A172 (cell line): ENCODE measurements around the gene TRABD2B. TPM values are rescaled to one million over a fixed set of nuclear protein-coding genes. Genes with fewer than 3 reads are reported as not detected.

Source experiments
- DNase-seq: peaks from one replicate; pipeline ENCODE4 v3.0.0-alpha.2; 2015; ENCODE audit warnings: low spot score
- total RNA-seq: library from RNA; depleted of rRNA; stranded (reverse); fragments of >200 nt; shearing (Covaris generic); gene quantifications from 2 replicates; pipeline ENCODE4 v1.2.3, GENCODE V29; 2014

TRABD2B gene
- total RNA-seq, 1 experiment from 2014 or later = 2.0 TPM

DNA sequence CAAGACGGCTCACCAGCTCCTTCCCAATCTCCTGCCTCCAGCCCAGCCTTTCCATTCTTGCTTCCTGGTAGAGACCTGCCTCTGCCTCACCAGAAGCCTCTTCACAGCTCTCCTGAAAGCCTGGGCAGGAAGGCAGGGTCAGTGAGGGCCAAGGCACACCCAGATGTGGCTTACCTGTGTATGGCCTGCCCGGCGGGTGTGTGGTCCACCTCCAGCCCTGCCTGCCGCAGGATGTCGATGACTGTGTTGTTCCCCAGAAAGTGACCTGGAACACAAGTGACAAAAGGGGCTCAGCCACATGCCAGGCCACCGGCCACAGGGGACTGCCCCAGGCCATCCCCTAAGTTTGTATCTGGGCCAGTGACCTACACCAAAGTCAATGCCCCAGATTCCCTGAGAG, 218.9 kb downstream of the TRABD2B start:
- no peak for DNase-seq

DNA sequence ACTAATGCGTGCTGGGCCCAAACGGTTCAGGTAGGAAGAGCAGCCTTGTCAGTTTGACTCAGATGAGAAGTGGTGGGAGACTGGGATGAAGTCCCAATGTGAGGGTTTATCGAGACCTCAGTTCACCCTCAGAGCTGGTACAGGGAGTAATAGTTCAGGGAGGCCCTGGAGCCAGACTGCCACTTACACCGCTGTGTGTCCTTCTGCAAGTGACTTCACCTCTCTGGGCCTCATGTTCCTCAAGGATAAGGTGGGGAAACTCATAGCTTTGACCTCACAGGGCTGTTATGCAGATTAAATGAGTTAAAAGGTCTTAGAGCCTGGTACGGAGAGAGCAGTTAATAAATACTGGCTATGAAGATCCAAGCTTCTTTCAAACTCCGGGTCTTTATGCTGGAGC, 219.9 kb downstream of the TRABD2B start:
- no peak for DNase-seq

DNA sequence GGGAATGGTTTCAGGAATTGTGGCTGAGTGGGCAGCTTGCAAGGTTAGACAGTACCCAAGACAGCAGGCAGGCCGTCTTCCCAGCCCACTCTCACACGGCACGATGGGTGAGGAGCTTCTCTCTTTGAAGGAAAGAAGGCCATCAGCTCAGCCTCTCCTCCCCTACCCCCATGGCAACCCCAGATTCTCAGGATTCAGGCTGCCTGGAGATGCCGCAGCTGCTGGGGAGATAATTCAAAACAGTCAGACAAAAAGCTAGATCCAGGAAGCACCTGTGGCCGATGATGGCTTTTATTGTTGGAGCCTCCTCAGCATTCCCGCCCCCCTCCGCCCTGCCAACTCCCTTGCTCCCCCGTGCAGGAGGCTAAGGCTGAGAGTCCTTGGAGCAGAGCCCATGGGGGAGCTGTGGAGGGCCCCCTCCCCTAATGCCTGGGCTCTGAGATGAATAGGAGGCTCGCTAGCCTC, 220.5 kb downstream of the TRABD2B start:
- no peak for DNase-seq

DNA sequence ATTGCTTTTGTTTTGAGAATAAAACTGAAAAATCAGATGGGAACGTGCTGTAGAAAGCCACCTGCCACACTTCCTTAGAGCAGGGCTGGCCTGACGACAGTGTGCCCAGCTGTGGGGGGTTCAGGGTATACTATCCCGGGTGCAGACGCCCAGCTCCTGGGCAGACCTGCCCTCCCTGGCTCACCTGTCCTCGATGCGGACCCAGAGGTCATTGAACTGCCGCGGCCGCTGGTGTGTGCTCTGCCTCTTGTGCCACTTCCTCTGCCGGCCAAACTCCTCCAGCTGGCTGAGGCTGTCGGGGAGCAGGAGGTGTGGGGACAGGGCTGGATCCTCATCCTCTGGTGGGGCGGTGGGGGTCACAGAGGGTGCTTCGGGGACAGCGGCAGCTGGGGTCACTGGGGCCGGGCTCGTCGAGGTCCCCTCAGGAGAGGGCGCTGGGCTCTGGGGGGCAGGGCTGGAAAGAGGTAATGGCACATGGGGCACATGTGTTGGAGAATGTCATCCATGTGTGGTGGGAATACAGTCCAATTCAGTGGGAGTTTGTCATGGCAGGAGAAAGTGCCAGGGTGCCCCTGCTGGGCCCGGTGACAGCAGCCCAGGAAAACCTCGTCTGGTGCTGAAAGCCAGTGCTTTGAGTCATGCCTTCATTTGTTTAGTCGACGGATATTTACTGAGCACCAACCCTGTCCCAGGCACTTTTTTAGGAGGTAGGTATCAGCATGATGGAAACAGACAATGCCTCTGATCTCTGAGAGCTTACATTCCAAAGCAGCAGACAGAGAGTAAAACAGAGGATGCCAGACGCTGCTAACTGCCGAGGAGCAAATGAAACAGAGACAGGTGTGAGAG, 222.0 kb downstream of the TRABD2B start:
- no peak for DNase-seq

DNA sequence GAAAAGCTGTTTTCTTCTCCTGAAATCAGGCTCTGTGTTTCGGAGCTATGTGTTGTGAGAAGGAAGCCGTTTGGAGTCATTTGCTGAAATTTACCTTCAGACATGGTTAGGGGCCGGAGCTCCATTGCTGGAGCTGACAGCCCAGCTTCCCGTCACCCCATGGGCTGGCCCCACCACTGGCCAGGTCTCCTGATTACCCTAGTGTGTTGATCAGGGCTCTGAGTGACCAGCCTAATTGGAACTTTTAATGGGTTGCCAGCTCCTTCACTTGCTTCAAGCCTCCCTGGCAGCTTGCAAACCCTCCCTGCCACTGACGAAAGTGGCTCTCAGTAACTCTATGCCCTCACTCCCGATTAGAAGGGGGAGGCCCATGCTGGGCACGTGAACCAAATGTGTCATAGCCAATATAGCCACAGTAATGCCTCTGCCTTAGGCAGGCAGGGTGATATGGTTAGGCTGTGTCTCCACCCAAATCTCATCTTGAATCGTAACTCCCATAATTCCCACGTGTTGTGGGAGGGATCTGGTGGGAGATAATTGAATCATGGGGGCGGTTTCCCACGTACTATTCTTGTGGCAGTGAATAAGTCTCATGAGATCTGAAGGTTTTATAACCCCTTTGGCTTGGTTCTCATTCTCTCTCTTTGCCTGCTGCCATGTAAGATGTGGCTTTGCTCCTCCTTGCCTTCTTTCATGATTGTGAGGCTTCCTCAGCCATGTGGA, 224.1 kb downstream of the TRABD2B start:
- no peak for DNase-seq

DNA sequence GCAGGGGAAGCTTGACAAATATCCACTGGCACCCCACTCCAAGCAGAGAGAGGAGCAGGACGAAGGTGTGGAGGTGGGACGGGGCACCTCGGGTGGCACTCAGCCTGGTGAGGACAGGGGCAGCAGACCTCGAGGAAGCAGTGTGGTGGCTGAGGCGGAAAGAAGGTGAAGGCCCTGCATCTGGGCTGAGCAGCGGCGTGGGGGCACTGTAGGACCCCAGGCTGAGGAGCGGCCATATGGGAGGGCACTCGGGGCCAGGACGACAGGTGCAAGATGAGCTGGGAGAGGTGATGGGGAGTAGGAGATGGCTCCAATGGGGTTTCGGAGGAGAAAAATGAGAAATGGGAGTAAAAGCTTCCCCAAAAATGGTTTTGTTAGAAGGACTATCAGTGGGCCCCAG, 224.9 kb downstream of the TRABD2B start:
- no peak for DNase-seq

DNA sequence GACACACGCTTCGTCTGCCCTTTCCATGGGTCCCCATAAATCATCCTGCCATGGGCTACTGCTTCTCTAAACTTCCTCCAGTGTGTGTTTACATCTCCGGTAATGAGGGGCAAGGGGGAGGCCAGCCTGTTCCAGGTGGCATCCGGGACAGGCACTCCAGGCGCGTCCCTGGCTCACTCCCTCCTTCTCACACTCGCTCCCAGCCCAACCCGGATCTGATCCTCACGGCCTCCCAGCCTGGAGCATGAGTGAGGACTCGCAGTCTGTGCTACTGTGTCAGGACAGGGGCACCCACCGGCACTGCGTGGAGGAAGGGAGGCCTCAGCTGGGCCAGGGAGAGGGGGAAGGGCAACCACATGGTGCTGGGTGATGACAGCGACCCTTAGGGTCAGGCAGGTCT, 225.4 kb downstream of the TRABD2B start:
- no peak for DNase-seq

DNA sequence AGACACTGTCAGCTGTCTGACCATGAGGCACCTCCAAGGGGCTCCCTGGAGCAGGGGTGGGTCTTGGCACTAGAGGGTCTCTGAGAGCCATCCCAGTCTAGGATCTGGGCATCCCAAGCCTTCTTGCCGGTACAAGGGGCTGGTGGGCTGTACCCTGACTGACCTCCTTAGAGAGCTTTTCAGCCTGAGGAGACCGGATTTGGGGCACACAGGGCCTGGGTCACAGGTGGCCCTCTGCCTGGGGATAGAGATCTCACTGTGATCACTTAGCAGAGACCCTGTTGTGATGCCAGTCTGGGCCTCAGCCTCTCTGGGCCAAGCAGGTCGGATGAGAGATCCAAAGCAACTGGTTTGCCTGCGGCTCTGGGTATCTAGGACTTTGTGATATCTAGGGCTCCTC, 227.2 kb downstream of the TRABD2B start:
- no peak for DNase-seq

DNA sequence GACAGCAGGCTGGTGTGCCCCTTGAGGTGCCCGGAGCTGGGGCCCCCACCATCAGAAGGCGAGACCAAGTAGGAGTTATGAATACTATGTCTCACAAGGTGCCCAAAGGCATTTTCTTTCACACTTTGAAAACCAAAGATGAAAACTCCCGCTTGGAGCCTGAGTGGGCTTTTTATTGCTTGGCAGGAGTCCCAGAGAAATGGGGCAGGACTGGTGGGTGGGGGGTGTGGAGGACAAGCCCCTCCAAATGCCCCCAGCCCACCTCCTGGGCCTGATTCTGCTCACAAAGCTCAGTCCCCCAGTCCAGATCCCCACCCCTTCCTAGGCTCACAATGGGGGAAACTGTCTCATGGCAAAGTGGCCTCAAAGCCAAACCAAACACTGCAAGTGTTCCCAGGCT, 227.9 kb downstream of the TRABD2B start:
- no peak for DNase-seq

DNA sequence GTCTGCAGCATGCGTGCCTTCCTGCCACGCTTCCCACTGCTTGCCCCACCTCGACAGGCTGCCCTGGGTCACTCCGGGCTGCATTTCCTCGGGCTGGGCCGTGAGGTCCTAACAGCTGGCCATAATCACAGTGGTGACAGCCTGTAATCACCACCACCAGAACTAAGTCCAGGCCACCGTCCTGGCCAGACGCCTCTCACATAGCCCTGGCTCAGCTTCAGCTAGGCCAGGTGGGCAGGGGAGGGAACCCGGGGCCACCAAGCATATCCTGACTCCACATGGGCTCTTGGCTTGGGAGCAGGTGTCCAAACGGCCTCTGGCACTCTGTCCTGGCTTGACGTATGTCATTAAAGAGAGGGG, 229.5 kb downstream of the TRABD2B start:
- DNase-seq = no peak

DNA sequence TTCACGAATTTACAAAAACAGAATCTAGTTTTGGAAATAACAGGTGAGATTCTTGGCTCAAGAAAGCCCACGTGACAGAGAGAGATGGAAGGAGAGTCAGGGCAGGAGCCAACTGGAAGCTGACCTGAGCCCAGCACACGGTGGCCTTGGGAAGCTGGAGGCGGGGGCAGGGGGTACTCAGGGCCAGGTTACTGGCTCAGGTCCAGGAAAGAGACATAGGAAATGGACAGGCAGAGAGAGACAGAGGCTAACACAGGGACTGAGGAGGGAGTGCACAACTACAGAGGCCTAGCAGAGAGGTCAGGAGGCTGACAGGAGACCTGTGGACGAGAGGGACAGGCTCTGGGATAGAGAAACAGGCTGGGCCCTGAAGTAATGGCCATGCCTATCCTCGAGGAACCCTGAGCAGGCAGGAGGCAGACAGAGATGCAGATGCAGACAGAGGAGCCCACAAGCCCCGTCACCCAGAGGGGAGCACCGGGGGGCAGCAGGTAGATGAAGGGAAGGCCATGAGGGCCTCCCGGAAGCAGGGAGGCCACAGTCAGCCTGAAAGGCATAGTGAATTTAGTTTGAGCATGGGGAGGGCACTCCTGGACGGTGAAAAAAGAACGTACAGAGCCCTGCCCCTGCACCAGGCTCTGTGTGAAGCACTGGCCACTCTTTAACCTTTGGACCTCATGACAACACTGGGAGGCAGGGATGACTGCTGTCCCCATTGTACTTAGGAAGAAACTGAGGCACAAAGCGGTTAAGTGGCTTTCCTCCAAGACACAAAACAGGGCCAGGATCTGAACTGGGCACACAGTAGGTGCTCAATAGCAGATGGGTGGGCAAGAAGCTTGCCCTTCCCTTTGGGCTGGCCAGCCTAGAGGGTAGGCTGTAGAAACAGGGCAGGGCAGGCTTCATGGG, 230.1 kb downstream of the TRABD2B start:
- DNase-seq = no peak

DNA sequence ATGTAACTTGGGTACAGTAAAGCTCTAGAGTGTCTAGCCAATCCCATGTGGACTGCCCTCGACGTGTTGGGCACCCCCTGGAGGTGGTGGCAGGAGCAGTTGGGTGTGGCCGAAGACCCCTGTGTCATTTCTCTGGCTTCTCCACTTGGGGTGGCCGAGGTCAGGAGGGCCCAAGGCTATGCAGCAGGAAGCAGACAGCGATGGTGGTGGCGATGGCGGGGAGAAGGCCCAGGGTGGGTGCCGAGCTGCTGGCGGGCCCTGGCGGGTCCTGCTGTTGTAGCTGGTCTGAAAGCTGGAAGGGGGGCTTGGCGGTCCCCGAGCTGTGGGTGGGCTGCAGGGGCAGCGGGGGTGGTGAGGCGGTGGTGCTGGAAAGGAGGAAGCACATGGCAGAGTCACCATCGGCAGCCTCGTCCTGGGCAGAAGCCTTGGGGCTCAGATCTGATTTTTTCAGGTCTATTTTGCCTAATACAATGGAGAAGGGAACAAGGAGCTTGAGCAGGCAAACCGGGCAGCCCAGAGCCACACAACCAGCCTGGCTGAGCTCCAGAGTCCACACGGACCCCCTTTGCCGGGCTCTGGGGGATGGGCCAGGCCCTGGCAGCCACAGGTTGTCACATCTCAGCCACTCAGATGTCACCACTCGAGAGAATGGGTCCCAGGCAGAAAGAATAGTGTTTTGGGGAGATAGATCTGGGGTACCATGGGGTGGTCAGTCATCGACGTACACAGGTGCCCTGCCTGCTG, 231.3 kb downstream of the TRABD2B start:
- DNase-seq = no peak

DNA sequence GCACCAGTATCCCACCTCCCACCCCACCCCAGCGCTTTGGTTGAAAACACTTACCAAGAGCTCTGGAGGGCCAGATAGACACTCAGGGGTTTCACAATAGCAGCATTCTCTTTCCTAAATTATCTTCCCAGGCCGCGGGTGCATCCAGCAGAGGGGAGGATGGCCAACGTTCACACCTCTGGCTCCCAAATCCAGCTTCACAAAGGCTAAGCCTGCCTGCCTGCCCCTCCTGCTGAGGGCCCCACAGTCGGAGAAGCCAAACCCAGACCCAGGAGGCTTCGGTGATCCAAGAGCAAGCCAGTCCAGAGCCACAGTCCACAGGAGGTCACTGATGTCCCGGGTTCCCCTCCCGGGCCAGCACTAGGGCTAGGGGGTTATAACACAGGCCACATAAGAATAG, 231.9 kb downstream of the TRABD2B start:
- no peak for DNase-seq

DNA sequence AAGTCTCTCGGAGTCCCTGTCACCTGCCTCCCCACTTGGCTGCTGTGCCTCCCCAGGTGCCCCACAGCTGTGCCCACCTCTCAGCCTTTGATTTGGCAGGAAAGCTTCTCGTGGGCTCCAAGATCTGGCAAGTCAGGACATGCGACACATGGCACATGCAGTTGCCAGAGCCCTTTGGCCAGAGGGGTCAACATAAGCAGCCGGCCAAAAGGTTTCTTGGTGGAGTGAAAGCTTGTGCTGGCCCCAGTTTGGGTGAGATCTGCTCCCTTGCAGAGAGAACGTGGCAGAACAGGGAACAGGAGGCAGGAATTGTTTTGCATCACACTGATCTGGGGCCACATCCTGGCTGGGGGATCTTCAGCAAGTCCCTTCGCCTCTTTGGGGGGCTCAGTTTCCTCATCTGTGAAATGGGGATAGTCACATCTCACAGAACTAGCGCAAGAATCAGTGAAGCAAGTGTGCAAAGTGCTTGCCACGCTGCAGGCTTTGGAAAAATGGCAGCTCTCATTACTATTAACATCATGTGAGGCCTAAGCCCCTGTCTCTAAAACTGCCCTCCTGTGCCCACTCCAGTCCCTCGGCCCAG, 232.6 kb downstream of the TRABD2B start:
- no peak for DNase-seq

DNA sequence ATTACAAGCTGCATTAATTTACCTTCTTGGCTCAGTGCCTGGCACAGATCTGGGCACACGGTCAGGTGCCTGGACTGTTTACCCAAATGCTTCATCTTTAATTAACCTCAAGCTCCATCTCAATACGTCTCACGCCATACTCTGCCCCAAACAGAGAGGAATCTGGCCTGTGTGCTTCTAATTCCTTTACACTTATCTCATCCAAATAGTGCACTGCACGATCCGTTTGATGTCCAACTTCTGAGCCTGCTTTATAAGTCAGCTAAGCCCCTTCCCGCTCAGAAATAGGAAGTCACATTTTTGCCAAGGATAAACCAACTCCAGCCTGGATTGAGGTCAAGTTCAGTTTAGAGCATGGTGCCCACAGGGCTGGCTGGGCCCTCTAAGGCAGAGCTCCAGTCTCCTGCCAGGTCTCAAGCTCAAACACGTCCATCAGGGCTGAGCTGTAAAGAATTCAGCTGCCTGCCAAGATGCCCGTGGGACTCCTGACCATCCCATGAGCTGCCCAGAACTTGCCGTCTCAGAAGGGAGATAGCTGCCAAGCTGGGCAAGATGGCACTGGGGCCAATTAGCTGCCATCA, 233.5 kb downstream of the TRABD2B start:
- no peak for DNase-seq

DNA sequence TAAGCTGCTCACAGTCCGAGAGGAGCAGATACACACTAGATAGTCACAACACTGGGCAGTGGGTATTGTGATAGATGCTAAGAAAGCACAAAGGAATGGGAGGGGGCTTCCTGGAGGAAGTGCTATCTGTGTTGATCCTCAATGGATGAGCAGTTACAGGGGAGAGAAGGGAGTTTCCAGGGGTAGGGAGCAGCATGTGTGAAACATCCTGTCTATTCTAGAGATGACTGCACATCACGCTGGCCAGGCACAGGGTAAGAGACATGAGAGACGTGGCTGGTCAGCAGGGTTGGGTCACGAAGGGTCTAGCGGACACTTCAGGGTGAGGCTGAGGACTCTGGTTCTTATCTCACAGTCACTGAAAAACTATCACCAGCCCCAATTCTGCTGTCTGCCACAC, 235.2 kb downstream of the TRABD2B start:
- no peak for DNase-seq

DNA sequence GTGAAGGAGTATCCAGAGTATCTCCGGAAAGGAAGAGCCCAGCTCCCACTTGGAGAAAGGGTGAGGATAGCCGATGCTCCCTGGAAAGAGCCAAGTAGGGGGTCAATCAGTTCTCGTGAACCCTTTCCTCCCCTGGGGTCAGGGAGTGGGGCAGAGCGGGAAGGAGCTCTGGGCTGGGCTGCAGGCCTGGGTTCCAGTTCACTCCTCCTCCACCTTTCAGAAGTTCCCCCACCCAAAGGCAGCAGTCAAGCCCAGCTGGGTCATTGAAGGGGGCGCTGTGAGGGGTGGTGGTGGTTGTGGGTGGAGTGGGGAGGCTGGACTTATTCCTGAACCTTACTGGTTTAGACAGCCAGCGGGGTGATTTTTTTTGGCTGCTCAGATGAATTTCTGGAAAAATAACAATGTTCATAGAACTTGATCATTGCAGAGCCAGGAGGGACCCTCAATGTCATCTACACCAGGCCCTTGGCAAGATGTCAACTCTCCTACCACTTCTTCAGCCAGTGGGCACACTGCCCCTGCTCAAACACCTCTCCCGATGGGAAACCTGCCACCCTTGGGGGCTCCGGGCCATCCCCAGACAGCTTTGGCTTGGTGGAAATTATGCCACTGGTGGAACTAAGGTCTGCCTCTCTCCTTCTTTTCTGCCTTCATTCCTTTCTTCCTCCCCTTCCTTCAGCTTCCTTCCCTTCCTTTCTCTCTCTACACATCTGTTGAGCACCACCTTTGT, 235.8 kb downstream of the TRABD2B start:
- no peak for DNase-seq

DNA sequence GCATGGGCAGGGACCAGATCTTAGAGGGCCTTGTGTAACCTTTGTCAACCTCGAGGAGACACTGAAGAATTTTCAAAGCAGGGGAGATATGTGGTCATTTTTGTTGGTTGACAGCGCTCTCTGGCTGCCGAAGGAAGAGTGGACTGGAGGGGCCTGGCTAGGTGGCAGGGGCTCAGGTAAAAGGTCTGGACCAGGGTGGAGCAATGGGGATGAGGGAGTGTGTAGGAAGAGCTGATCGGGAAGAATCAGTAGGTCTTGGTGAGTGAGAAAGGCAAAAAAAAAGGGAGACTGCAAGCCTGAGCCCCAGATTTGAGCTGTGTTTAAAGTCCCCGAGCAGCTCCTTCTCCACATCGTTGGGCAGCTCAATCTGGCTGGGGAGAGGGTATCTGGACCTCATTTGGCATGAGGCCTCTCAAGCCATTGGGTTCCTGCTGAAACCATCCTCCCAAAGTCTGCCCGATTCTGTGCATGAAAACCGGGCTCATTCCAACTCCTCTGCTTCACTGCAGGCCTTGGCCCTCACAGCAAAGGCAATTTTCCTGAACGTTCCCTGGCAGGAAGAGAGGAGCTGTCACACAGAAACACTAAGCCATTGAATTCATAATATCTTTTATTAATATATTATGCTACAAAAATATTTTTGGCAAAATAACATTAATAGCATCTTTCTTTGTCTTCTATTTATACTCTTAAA, 237.1 kb downstream of the TRABD2B start:
- no peak for DNase-seq

DNA sequence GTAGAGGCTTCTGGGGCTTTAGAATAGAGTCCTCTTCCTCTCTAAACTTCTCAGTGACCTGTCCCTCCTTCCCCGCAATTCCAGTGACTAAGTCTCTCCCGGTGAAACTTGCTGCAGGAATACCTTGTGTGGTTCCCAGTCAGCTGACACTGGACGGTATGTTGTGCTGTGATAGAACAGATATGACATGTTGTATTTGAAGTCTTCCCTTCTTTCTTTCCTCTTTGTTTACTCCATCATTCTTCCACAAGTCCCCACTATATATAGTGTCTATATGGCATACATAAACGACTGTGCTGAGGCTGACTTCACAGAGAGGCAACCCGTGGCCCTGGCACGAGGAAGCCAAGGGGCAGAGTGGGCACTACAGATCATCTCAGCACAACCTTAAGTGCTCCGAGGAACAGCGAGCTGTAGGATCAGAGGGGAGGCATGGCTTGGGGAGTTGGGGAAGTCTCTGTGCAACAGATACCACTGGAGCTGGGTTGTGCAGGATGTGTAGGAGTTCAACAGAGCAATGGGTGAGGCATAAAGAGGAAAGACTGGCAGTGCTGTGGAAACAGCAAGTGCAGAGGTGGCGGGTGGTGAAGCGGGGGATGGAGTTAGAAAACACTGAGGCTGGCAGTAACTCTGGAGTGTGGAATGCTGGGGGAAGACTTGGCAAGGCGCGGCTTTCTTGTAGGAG, 237.8 kb downstream of the TRABD2B start:
- DNase-seq = no peak
